Spinal cord (tissue), 10 donors: Measurements from ENCODE around the gene NSMCE4A. TPM values are rescaled to one million over a fixed set of nuclear protein-coding genes. Genes with fewer than 3 reads are reported as not detected.
A peak's percentile ranks its signal among the peaks of the same experiment; 100 is the strongest.
"Not testable (repeated sequence)": the region's sequence is repeated elsewhere in the genome, so short reads cannot be mapped to it uniquely, and the experiment has no call there.

Experiments
- DNase-seq, 6 donors: peaks; one replicate each; pipeline versions ENCODE4 v3.0.0 to v3.0.0-alpha.2; 2013 to 2015; ENCODE audit warnings: low spot score in 6 of 6, low read depth in 4 of 6
- H3K27ac ChIP-seq: one replicate; pipeline ENCODE4 v1.5.1; 2013; ENCODE audit warnings: low read depth, low read length, control low read depth
- H3K27me3 ChIP-seq: one replicate; pipeline ENCODE4 v1.6.1; 2013; ENCODE audit warnings: low read length; ENCODE audit not compliant: control insufficient read depth, insufficient read depth
- H3K36me3 ChIP-seq: one replicate; pipeline ENCODE4 v1.6.1; 2013; ENCODE audit warnings: low read length; ENCODE audit not compliant: control insufficient read depth, insufficient read depth
- H3K4me1 ChIP-seq: one replicate; pipeline ENCODE4 v1.6.1; 2013; ENCODE audit warnings: low read length; ENCODE audit not compliant: control insufficient read depth, insufficient read depth
- H3K4me3 ChIP-seq: one replicate; pipeline ENCODE4 v1.5.1; 2013; ENCODE audit warnings: low read depth, low read length, control low read depth
- H3K9me3 ChIP-seq: one replicate; pipeline ENCODE4 v1.6.1; 2013; ENCODE audit warnings: low read length; ENCODE audit not compliant: control insufficient read depth, insufficient read depth
- WGBS: methylation state at CpG from one replicate; pipeline ENCODE4 v1.1.5; 2013; ENCODE audit warnings: missing lambda C conversion rate; ENCODE audit not compliant: insufficient coverage; 5-methylcytosine and 5-hydroxymethylcytosine counted together
- polyA plus RNA-seq, 2 donors: library from polyadenylated mRNA; unstranded; fragments of 120-200 nt; gene quantifications; one replicate each; pipeline ENCODE4 v1.2.1, GENCODE V29; 2013; ENCODE audit not compliant: insufficient read length in 2 of 2
- total RNA-seq, 2 donors: library from RNA; depleted of rRNA in 1 of 2; stranded (reverse); fragments of 120-200 nt in 1 of 2; fragments of >200 nt in 1 of 2; gene quantifications; one replicate each; pipeline versions ENCODE4 v1.2.3 to v1.2.4, GENCODE V29; 2013 to 2014
- donor health status: healthy.

The NSMCE4A gene
- total and polyA plus RNA-seq, 4 donors, result 49.0 to 63.4 (median 60.9) TPM

DNA sequence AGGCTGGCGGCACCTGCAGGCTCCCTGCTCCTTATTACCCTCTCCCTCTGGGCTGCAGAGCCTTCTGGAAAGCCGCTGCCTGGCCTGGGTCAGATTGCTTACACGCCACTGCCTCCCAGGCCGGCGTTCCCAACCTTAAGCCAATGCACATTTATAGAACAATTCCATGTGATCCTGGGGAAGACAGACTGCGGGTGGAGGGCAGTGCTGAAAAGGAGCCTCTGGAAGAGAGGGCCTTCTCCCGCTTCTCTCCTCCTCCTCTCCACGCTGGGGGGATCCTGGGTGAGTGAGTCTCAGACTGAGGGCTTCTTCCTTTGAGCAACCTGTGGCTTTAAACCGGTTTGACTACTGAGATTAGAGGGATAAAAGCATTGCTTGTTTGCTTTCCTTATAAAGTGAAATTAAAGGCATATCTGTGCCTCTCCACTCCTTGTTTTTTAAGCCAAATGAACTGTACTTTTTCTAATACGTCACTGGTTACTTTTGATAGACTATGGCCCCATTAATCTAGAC, 19.5 kb upstream of the NSMCE4A start:
- 18% methylated on average over 2 of the region's 10 CpGs for WGBS
- Histone ChIP-seq H3K4me1 (peaks cover 5% of the 10 kb centered on the region), H3K27me3 (no peaks in the 10 kb centered on the region), H3K9me3 (no peaks in the 10 kb centered on the region), H3K36me3 (no peaks in the 10 kb centered on the region), H3K27ac (no peak overlapping the region), H3K4me3 (no peak overlapping the region)
- DNase-seq, result peak in 2 of 6 donors; percentile 21 to 32

DNA sequence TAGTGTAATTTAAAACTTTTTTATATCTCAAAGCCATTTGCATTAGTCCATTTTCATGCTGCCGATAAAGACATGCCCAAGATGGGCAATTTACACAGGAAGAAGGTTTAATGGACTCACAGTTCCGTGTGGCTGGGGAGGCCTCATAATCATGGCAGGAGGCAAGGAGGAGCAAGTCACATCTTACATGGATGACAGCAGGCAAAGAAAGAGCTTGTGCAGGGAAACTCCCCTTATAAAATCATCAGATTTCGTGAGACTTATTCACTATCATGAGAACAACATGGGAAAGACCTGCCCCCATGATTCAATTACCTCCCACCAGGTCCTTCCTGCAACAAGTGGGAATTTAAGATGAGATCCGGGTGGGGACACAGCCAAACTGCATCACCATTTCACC, 16.7 kb upstream of the NSMCE4A start:
- not testable (repeated sequence) for H3K4me3 ChIP-seq, DNase-seq, H3K27ac ChIP-seq, H3K4me1 ChIP-seq, H3K9me3 ChIP-seq, H3K36me3 ChIP-seq, H3K27me3 ChIP-seq
- 90% methylated on average over 1 of the region's 4 CpGs for WGBS

DNA sequence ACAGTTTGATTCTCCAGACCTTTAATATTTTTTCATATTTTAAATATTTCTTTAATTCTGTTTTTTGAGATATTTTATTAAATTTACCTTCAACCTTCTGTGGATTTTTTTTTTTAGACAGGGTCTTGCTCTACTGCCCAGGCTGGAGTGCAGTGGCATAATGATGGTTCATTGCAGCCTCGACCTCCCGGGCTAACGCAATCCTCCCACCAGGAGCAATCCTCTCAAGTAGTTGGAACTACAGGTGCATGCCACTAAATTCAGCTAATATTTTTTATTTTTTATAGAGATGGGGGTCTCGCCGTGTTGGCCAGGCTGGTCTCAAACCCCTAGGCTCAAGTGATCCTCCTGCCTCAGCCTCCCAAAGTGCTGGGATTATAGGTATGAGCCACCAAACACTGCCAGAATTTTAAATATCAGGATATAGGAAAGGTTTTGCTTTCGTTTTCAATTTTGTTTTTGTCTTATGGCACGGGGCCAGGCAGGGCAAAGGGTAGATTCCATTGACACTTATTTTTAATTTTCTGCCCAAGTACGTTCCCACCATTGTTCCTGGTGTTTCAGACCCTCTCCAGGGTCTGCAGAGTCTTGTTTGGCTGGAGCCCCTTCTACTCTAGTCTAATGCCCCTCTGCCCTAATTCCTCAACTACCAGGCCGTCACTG, 15.1 kb upstream of the NSMCE4A start:
- H3K9me3 ChIP-seq, result no peaks in the 10 kb centered on the region
- DNase-seq, result no peak
- H3K27me3 ChIP-seq, result no peaks in the 10 kb centered on the region
- H3K4me3 ChIP-seq, result no peak overlapping the region
- 81% methylated on average over 5 of the region's 9 CpGs for WGBS
- H3K4me1 ChIP-seq, result peaks cover 5% of the 10 kb centered on the region
- H3K36me3 ChIP-seq, result no peaks in the 10 kb centered on the region
- no peak overlapping the region for H3K27ac ChIP-seq

DNA sequence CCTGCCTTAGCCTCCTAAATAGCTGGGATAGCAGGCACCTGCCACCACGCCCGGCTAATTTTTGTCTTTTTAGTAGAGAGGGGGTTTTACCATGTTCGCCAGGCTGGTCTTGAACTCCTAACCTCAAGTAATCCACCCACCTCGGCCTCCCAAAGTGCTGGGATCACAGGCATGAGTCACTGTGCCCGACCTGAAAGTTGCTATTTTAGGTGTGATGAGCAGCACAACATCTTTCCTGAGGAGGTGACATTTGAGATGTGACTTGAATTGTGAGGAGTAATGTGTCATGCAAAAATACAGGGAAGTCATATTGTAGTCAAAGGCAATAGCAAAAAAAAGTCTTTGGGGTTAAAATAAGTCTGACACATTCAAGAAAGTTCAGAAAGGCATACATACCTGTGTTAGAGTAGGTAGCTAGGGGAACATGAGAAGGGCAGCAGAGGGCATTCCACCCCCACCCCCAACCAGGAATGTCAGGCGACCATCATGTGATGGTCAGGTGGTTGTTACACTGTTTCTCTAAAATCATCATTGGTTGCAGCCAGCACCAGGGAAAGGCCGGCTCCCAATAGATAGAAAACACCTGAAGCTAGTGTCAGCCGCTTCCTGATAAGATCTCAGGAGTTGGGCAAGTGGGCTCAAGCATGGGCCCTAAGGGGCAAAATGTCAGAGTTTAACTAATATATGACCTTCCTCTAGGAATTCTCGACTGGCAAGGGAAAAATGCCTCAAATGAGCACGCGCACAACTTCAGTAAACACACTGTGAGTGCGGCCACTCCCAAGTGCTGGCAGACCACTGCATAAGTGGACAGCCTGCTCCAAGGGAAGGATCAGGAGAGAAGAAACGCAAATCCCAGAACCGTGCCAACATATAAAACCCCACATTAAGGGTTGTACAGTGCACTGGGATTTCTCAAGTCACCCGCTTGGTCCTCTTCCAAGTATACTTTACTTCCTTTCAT, 13.6 kb upstream of the NSMCE4A start, which contains the start of gene TACC2:
TACC2 (plus strand) TSS at position 803 of the 964 bp plus-strand sequence. CDS start 32,819 bp downstream, outside the sequence.
- H3K9me3 ChIP-seq, result peaks cover 3% of the 10 kb centered on the region
- no peaks in the 10 kb centered on the region for H3K4me1 ChIP-seq
- no peak for DNase-seq
- no peak within 1 kb of the TSS for H3K4me3 ChIP-seq
- H3K36me3 ChIP-seq, result no peaks in the 10 kb centered on the region
- 93% methylated on average over 6 of the region's 15 CpGs for WGBS
- no peak within 1 kb of the TSS for H3K27ac ChIP-seq
- no peaks in the 10 kb centered on the region for H3K27me3 ChIP-seq

DNA sequence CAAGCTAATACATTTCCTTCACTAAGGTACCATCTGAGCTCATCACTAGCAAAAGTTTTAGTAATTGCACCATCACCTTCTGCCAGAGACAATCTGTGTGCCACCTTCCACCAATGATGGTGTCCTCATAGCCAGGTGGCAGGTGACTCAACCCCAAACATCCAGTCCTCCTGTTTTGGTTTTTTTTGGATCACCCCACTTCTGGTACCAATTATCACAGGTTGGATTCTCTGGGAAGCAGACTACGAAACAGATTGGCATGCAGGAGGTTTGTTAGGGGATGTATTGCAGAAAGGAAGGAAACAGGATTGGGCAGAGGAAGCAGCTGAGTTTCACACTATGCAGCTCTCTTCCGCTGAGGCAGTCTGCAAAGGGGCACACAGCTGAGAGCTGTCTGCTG, 9.4 kb upstream of the NSMCE4A start:
- H3K27ac ChIP-seq, result no peak overlapping the region
- no peak overlapping the region for H3K4me3 ChIP-seq
- no peaks in the 10 kb centered on the region for H3K36me3 ChIP-seq
- no peaks in the 10 kb centered on the region for H3K27me3 ChIP-seq
- no peaks in the 10 kb centered on the region for H3K4me1 ChIP-seq
- DNase-seq, result no peak
- WGBS, result 100% methylated on average over 1 of the region's 2 CpGs
- H3K9me3 ChIP-seq, result peaks cover 3% of the 10 kb centered on the region

DNA sequence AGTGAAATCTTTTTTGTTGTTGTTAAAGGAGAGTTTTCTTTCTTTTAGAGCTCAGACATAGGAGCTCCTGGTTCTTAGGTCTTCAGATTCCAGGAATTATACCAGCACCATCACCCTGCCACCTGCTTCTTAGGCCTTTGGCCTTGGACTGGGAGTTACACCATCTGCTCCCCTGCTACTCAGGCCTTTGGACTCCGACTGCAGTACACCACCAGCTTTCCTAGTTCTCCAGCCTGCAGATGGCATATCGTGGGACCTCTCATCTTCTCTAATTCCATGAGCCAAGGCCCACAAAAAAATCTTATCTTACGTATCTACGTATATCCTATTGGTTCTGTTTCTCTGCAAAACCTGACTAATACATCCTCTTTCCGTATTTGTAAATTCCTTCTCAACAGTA, 8.8 kb upstream of the NSMCE4A start:
- Histone ChIP-seq H3K36me3 (no peaks in the 10 kb centered on the region), H3K27me3 (no peaks in the 10 kb centered on the region), H3K9me3 (peaks cover 3% of the 10 kb centered on the region), H3K4me3 (no peak overlapping the region), H3K27ac (no peak overlapping the region), H3K4me1 (no peaks in the 10 kb centered on the region)
- DNase-seq, result no peak
- 86% methylated on average over 4 of the region's 5 CpGs for WGBS

DNA sequence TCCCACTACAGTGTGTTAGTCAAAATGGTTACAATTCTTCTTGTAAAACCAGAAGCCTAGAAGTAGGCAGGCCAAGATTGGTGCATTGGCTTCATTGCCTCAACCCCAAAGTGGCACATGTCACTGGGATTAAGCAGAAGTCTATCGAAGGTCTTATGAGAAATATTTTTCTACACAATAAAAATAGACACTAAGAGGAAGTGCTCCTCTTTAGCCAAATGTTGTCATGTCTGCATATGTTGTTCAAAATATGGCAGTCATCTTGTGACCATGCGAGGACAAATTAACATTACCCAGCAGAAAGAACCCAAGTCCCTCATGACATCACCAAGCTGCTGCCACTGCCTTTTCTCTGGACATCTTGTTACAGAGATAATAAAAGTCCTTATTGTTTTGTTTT, 6.3 kb upstream of the NSMCE4A start:
- no peaks in the 10 kb centered on the region for H3K4me1 ChIP-seq
- H3K4me3 ChIP-seq, result no peak overlapping the region
- peaks cover 3% of the 10 kb centered on the region for H3K9me3 ChIP-seq
- H3K27me3 ChIP-seq, result no peaks in the 10 kb centered on the region
- H3K27ac ChIP-seq, result no peak overlapping the region
- no CpG with 5 or more reads among the region's 2 CpGs for WGBS
- no peak for DNase-seq
- H3K36me3 ChIP-seq, result peaks cover 5% of the 10 kb centered on the region

DNA sequence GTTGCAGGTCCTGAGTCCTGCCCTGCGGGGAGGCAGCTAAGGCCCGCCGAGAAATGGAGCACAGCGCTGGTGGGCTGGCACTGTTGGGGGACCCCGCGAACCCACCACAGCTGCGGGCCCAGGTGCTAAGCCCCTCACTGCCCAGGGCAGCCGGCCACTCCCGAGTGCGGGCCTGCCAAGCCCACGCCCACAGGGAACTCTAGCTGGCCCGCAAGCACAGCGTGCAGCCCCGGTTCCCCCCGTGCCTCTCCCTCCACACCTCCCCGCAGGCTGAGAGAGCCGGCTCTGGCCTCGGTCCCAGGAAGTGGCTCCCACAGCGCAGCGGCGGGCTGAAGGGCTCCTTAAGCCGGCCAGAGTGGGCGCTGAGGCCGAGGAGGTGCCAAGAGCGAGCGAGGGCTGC, 3.5 kb upstream of the NSMCE4A start:
- H3K4me3 ChIP-seq, result no peak overlapping the region
- H3K36me3 ChIP-seq, result peaks cover 5% of the 10 kb centered on the region
- 96% methylated on average over 18 of the region's 26 CpGs for WGBS
- H3K27ac ChIP-seq, result no peak overlapping the region
- DNase-seq, result no peak
- H3K4me1 ChIP-seq, result peaks cover 9% of the 10 kb centered on the region
- no peaks in the 10 kb centered on the region for H3K27me3 ChIP-seq
- H3K9me3 ChIP-seq, result no peaks in the 10 kb centered on the region

DNA sequence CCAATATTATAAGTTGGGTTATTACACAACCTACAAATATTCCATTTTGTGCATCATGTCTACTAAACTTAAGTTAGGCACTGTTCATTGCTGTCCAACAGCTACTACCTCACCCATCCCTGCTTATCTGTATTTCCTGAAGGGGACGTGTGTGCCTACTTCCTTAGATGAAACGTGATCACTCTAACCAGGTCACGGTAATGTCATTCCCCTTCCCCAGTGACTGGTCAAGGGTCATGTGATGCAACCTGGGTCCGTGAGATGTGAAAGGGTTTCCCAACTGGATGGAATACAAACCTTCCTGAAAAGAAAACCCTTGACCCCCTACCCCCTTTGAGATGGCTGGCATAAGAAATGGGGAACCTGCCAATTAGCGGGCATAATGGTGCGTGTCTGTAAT, 1.6 kb upstream of the NSMCE4A start:
- Histone ChIP-seq H3K9me3 (no peaks in the 10 kb centered on the region), H3K36me3 (peaks cover 5% of the 10 kb centered on the region), H3K4me3 (no peak overlapping the region), H3K4me1 (peaks cover 9% of the 10 kb centered on the region), H3K27ac (no peak overlapping the region), H3K27me3 (no peaks in the 10 kb centered on the region)
- 88% methylated on average over 4 of the region's 6 CpGs for WGBS
- DNase-seq, result no peak
